ENCODE measurements around the gene WFIKKN1.

The WFIKKN1 gene

DNA sequence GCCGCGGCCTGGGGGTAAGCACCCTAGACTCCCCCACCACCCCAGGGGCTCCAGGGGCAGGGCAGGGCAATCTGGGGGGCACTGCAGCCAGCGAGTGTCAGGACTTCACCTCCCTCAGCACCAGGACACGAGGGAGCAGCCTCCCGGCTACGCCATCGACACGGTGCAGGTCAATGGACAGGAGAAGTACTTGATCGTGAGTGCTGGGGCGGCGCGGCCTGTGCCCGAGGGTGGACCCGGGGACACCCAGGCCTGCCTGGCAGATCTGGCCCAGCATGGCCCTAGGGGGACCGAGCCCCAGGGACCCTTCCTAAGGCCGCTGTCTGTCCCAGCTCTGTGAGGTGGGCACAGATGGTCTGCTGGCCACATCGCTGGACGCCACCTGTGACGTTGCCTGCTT is 41.6 kb downstream of the WFIKKN1 start:
- DNase-seq, result no peak

DNA sequence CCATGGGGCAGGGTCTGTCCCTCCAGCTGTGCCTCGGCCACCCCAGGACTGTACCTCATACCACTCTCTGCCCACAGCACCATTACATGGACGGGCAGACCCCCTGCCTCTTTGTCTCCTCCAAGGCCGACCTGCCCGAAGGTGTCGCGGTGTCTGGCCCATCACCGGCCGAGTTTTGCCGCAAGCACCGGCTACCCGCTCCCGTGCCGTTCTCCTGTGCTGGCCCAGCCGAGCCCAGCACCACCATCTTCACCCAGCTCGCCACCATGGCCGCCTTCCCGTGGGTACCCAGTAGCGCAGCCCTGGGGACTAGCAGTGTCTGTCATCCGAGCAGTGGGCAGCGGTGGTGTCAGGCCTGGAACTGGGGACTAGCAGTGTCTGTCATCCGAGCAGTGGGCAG is 42.1 kb downstream of the WFIKKN1 start:
- DNase-seq, result no peak

DNA sequence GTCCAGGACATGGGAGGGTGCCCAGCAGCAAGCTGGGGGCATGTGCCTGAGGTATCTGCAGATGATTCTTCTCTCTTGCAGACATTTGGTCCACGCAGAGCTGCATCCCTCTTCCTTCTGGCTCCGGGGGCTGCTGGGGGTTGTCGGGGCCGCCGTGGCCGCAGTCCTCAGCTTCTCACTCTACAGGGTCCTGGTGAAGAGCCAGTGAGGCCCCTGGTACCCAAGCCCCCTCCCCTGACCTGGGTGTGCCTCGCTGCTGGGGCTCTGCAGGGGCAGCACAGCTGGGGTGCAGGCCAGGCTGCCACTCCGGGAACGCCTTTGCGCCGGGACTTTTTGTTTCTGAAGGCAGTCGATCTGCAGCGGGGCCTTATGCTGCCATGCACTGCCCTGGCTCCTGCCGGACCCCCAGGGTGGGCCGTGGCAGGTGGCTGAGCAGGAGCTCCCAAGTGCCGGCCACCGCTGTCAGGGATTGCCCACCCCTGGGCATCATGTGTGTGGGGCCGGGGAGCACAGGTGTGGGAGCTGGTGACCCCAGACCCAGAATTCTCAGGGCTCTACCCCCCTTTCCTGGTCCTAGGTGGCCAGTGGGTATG is 42.7 kb downstream of the WFIKKN1 start:
- no peak for DNase-seq

DNA sequence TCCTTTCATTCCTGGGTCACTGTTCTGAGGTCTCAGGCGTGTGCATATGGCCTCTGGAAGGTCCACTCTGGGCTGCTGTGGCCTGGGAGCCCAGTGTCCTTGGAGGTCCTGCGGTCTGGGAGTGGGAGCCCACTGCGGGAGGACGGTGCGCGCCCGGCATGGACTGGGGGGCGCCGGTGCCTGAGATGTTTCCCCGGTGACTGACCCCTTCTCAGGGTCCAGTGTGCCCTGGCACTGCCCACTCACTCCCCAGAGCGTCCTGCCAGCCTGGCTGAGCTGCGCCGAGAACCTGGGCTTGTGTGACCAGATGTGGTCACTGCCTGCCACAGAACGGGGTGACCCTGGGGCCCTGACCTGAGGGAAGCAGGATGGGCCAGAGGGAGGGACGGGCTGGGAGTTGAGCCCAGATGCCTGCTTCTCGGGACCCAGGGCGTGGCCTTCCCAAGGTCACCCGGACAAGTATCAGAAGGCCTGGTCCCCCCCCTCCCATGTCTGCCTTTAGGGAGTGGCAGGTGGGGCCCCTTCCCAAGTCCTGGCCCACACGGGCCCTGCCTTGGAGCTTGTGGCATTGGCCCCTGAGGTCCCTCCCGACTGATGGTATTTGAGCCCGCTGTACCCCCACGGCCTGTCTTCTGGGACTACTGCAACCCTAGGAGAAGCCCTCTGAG is 43.6 kb downstream of the WFIKKN1 start:
- no peak for DNase-seq

DNA sequence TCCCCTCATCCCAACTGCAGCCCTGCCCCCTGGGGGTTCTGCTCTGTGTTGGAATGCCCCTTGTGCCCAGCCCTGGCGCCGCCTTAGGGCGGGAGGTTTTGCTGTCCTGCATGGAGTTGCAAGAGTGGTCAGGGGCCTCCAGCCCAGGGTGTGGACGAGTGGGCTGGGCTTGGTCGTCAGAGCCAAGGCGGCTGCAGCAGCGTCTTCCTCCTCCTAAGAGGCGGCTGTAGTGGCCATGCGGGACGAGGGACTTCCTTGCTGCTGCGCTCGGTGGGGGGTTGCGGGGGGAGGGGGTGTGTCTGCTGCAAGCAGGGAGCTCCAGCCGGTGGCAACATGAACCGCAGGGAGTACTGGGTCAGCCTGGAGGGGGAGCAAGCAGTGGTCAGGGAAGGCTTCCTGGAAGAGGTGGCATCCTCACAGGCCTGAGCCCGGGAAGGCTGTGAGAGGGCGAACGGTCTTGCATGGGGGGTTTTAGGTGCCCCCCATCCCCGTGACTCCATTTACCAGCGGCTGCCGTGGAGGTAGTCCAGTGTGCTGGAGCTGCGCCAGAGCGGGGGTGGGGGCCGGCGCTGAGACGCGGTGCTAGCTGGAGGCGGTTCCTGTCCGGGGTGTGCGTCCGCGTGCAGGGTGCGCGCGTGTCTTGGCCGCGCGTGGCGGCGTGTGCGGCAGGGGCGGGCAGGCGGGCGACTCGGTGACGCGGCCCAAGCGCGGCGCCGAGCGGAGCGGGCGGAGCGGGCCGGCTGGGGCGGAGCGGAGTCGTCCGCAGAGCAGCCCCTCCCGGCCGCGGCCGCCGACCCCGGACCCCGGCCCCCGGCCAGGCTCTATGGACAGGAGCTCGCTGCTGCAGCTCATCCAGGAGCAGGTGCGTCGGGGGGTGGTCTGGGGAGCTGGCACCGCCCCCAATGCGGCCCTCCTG is 44.4 kb downstream of the WFIKKN1 start, which contains the start of gene RHBDL1:
TSS of gene RHBDL1 (plus strand) at position 704 of the 916 bp plus-strand sequence. CDS start at position 824, 120 bp downstream.
- DNase-seq, result peak in 43 of 58 donors; percentile 10 to 67 (median 41)

DNA sequence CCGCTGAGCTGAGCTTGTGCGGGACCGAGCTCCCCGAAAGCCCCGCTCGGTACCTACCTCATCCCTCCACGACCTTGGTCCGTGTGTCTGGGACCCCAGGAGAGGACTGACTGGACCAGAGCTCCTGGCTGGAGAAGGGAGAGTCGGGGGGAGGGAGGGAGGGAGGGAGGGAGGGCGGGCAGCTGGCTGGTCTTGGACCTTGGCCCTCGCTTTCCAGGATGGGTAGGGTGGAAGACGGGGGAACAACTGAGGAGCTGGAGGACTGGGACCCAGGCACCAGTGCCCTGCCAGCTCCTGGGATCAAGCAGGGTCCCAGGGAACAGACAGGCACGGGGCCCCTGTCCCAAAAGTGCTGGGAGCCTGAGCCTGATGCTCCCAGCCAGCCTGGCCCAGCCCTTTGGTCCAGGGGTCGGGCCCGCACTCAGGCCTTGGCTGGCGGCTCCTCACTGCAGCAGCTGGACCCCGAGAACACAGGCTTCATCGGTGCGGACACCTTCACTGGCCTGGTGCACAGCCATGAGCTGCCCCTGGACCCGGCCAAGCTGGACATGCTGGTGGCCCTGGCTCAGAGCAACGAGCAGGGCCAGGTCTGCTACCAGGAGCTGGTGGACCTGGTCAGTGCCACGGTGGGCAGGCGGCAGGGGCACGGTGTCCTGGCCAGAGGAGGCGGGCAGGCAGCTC is 45.2 kb downstream of the WFIKKN1 start:
- DNase-seq, result peak in 2 of 58 donors; percentile 29 to 33

DNA sequence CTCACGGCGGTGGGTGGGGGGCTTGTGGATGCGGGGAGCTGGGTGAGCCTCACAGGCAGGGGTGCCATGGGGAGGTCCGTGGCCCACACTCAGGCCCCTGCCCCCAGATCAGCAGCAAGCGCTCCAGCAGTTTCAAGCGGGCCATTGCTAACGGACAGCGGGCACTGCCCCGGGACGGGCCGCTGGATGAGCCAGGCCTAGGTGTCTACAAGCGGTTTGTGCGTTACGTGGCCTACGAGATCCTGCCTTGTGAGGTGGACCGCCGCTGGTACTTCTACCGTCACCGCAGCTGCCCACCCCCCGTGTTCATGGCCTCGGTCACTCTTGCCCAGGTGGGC is 45.7 kb downstream of the WFIKKN1 start:
- DNase-seq, result no peak

DNA sequence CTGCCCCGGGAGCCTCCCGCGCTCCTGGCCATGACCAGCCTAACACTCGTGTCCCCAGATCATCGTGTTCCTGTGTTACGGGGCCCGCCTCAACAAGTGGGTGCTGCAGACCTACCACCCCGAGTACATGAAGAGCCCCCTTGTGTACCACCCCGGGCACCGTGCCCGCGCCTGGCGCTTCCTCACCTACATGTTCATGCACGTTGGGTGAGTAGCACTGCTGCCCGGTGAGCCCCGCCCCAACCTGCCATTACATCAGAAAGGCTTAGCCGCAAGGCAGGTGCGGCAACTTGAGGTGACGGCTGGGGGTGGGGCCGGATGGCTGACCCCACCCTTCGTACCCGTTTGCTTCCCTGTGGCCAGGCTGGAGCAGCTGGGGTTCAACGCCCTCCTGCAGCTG is 46.1 kb downstream of the WFIKKN1 start:
- no peak for DNase-seq

DNA sequence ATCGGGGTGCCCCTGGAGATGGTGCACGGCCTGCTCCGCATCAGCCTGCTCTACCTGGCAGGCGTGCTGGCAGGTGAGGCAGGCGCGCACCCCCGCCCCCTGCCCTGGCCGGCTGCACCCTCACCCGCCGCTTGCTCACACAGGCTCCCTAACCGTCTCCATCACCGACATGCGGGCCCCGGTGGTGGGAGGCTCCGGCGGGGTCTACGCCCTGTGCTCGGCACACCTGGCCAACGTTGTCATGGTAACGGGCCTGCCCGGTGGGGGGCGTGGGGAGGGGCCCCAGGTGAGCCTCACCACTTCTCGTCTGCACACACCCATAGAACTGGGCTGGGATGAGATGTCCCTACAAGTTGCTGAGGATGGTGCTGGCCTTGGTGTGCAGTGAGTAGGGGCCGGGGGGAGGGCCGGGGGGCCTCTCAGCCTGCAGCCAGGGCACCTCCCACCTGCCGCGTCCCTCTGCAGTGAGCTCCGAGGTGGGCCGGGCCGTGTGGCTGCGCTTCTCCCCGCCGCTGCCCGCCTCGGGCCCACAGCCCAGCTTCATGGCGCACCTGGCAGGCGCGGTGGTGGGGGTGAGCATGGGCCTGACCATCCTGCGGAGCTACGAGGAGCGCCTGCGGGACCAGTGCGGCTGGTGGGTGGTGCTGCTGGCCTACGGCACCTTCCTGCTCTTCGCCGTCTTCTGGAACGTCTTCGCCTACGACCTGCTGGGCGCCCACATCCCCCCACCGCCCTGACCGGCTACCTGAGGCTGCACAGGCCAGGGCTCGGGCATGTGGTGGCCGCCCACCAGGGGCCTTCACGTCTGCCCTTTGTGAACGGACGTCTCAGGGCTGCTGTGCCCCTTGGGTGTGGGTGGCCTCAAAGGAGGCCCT is 46.8 kb downstream of the WFIKKN1 start:
- DNase-seq, result no peak

DNA sequence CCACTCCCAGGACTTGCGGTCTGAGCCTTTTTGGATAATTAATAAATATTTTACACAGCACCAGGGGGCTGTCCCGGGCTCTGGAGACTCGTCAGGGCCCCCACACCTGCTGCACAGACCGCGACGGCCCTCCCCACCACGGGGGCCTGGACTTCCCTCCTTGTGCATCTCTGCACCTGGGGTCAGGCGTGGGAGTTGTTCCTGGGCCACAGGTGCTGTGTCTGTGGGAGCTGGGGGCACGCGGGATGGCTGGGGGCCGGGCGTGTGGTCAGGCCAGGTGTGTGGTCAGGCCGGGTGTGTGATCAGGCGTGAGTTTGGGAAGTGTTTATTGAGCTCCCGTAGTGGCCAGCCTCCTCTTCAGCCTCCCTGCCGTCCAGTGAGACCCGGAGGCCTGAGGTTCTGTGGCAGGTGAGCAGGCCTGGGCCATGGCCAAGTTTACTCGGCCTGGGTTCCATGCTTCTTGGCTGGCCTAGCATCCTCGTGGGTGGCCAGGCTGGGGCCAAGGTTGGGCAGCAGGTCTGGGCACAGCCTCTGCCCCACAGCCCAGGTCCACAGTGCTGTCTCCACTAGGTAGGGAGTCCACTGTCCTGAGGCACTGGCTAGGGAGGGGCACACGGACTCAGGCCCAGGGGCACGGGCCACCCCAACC is 47.5 kb downstream of the WFIKKN1 start:
- DNase-seq, result no peak

DNA sequence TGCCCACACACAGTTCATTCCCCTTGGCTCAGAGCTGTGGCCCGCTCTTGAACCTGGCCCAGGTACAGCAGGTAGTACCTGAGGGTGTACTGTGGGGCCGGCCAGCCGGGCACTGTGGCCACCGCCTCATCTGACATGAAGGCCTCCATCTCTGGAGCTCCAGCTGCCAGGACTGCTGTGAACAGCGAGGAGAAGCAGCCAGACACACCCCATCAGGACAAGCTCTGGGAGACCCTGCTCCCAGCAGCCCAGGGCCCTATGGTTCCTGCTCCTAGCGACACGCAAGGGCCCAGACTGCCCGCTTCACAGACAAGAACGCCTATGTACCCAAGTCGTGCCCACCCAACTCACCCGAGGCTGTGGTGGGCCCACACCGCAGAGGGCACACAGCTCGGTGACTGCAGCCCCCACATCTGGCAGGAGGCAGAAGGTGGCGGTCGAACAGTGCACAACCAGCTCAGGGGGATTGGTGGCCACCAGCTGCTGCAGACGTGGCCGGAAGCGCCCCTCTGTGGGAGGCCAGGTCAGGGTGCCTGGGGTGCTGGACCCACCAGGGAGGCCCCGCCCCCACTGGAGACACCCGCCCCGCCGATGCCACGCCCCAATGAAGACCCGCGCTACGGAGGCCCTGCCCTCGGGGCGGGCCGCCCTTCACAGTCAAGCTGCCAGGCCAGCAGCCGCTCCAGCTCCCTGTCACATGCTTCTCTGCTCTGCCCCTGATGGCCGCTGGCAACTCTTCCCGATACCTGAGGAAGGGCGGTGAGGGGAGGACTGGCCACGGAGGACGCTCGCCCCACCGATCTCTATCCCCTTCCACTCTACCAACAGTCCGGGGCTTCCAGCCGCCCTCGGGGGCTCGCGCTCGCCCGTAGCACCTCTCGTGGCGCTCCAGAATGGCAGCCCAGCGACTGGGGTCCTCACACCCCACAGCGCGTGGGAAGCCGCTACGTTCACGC is 48.4 kb downstream of the WFIKKN1 start:
- DNase-seq, result peak in 39 of 58 donors; percentile 22 to 82 (median 67)

DNA sequence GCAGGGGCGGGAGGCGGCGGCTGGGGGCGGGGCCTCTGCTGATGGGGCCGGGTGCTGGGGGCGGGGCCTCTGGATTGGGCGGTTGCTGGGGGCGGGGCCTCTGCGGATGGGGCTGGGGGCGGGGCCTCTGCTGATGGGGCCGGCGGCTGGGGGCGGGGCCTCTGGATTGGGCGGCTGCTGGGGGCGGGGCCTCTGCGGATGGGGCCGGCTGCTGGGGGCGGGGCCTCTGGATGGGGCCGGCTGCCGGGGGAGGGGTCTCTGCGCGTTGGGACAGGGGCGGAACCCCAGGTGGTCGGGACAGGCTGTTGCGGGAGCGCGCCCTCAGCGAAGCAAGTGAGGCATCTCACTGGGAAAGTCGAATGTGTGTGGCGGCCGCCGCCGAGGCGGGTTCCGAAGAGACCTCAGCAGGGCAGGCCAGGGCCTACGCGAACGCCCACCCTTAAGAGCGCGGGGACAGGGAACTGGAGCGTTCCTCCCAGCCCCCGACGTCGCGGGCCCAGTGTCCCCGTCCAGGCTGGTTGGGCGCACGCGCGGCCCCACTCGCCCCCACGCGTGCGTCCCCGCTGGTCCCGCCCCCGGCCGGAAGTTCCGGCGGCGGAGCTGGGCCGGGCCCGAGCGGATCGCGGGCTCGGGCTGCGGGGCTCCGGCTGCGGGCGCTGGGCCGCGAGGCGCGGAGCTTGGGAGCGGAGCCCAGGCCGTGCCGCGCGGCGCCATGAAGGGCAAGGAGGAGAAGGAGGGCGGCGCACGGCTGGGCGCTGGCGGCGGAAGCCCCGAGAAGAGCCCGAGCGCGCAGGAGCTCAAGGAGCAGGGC is 49.2 kb downstream of the WFIKKN1 start, which contains the start of gene STUB1:
TSS of gene STUB1 (plus strand) at position 597 of the 811 bp plus-strand sequence. CDS start at position 713, 116 bp downstream.
- DNase-seq, result peak in 56 of 58 donors; percentile 53 to 97 (median 86)

DNA sequence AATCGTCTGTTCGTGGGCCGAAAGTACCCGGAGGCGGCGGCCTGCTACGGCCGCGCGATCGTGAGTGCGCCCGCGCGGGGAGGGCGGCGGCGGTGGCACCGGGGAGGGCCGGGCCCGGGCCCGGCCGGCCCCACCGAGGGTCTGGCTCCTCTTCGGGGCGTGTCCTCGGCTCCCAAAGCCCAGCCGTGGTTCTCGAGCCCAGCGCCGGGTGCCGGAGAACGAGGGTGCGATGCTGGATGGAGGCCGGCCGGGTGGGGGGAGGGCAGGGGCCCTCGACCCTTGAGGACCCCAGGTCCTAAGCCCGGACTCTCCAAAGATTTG is 49.8 kb downstream of the WFIKKN1 start:
- no peak for DNase-seq

DNA sequence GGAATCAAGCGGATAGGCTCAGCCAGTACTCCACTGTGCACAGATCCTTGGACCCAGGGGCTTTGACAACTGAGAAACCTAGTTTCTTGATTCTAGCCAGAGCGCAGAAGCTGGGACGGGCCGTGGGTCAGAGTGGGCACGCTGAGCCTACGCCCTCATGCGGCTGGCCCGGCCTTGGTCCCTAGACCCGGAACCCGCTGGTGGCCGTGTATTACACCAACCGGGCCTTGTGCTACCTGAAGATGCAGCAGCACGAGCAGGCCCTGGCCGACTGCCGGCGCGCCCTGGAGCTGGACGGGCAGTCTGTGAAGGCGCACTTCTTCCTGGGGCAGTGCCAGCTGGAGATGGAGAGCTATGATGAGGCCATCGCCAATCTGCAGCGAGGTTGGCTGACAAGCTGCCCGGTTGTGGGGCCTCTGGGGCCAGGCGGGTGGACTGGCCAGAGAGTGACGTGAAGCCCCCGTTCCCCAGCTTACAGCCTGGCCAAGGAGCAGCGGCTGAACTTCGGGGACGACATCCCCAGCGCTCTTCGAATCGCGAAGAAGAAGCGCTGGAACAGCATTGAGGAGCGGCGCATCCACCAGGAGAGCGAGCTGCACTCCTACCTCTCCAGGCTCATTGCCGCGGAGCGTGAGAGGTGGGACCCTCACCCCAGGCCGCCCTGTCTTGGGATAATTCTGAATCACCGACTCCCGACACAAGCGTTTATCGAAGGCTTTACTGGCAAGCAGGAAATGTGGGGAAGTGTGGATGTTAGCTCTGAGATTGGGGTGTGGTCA is 50.4 kb downstream of the WFIKKN1 start:
- DNase-seq, result peak in 4 of 58 donors; percentile 25 to 39 (median 32)

DNA sequence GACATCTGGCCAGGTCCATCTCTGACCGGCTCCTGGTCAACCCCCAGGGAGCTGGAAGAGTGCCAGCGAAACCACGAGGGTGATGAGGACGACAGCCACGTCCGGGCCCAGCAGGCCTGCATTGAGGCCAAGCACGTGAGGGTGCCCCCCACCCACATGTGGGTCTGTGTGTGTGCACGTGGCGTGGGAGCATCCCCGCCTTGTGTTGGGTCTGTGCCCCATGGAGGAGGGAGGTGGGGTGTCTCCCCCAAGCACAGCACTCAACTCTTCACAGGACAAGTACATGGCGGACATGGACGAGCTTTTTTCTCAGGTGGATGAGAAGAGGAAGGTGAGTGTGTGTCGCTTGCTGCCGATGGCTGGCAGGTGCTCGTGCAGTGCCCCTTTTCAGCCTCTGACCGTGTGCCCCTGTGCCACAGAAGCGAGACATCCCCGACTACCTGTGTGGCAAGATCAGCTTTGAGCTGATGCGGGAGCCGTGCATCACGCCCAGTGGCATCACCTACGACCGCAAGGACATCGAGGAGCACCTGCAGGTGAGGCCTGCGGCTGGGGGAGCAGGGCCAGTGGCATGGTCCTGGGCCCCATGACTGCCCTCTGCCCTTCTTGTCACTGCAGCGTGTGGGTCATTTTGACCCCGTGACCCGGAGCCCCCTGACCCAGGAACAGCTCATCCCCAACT is 51.1 kb downstream of the WFIKKN1 start:
- peak in 1 of 58 donors; percentile 20 for DNase-seq
